Measurements from ENCODE around the gene UBTD1.

DNA sequence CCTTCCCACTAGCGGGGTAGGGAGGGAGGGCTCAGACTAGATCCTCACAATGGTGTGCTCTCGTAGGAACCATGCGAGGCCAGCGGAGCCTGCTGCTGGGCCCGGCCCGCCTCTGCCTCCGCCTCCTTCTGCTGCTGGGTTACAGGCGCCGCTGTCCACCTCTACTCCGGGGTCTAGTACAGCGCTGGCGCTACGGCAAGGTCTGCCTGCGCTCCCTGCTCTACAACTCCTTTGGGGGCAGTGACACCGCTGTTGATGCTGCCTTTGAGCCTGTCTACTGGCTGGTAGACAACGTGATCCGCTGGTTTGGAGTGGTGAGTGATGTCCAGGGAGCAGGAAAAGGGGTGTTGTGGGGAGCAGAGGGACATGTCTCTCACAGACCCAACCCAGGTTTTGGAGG, 47.1 kb upstream of the UBTD1 start:
- TF ChIP-seq POLR2A (IDR thresholded peaks at IDR 0.05; ENCODE audit: low read length): no peak
- TF ChIP-seq GATA1 (IDR thresholded peaks at IDR 0.05; ENCODE audit: low read depth, low read length): no peak

All from erythroblast (primary cell).